PC-3 (cell line): ENCODE measurements around the gene PKP1.

ENCODE experiments used
- CTCF ChIP-seq: fragments of 300-600 bp; sonication (generic); conservative IDR thresholded peaks from 2 replicates; pipeline ENCODE4 v1.5.1; 2017; ENCODE audit warnings: antibody characterized with exemption, low read depth, mild to moderate bottlenecking, low read length
- EZH2 ChIP-seq: fragments of 300-600 bp; sonication (generic); IDR thresholded peaks from one replicate; pipeline ENCODE4 v1.6.1; 2017; ENCODE audit warnings: antibody characterized with exemption, mild to moderate bottlenecking, low read length; ENCODE audit not compliant: unreplicated experiment
- EZH2phosphoT487 ChIP-seq: fragments of 300-600 bp; sonication (generic); IDR thresholded peaks from 2 replicates; pipeline ENCODE4 v1.6.1; 2018; ENCODE audit warnings: mild to moderate bottlenecking, antibody characterized with exemption, low read length, borderline replicate concordance

GRCh38 chr1:201331166-201331565, 47.9 kb downstream of the PKP1 start:
- TF ChIP-seq CTCF (no peak), EZH2 (no peak), EZH2phosphoT487 (no peak)
